Renal cortex interstitium (tissue), 11 donors: ENCODE results near the gene CBFA2T3. TPM values are rescaled to one million over a fixed set of nuclear protein-coding genes. Genes with fewer than 3 reads are reported as not detected.

Experiments used
- DNase-seq, 11 donors: peaks; one replicate each; pipeline ENCODE4 v3.0.0-alpha.2; 2013; ENCODE audit warnings: low read depth in 9 of 11, low spot score in 4 of 11; ENCODE audit errors: extremely low read depth in 1 of 11
- polyA plus RNA-seq, 3 donors: library from polyadenylated mRNA; unstranded; fragments of 120-200 nt; gene quantifications; one replicate each; pipeline ENCODE4 v1.2.1, GENCODE V29; 2013; ENCODE audit not compliant: insufficient read length in 3 of 3

Gene CBFA2T3
- polyA plus RNA-seq, 3 donors = 2.6 to 5.5 (median 2.7) TPM

- no peak for DNase-seq
Observed at GRCh38 chr16:88970050-88970449, 7.0 kb downstream of the CBFA2T3 start.

GRCh38 chr16:88969361-88969831 is 7.6 kb downstream of the CBFA2T3 start:
- no peak for DNase-seq

DNA sequence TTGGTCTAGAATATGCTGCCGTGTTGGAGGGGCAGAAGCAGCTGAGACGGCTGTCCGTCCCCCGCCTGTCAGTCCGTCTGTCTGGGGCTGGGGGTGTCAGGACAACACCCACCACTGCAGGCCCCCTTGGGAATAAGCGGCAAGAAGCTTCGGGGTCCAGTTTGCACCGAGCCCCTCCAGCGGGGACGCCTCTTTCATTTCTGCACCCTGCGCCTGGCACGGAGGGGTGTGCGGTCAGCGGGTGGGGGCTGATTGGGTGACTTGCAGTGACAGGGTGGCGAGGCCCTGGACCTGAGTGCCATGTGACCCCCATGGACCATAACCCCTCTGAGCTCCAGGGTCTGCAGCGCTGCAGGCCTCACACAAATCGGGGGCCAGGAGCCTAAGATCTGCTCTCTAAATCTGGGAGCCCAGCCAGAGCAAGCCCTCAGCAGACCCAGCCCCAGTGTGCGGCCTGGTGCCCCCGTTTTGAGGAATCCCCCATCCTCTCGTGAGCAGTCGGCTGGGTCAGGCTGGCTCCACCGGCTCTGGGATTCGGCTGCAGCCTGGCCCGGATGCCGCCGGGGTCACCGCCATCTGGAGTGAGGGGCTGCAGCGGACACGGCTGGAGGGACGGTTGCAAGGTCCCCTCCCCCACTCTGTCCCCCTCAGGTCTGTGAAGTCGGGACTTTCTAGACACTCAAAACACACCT is 8.3 kb downstream of the CBFA2T3 start:
- no peak for DNase-seq

- DNase-seq = no peak
Observed at GRCh38 chr16:88967830-88968588, 9.0 kb downstream of the CBFA2T3 start.

DNA sequence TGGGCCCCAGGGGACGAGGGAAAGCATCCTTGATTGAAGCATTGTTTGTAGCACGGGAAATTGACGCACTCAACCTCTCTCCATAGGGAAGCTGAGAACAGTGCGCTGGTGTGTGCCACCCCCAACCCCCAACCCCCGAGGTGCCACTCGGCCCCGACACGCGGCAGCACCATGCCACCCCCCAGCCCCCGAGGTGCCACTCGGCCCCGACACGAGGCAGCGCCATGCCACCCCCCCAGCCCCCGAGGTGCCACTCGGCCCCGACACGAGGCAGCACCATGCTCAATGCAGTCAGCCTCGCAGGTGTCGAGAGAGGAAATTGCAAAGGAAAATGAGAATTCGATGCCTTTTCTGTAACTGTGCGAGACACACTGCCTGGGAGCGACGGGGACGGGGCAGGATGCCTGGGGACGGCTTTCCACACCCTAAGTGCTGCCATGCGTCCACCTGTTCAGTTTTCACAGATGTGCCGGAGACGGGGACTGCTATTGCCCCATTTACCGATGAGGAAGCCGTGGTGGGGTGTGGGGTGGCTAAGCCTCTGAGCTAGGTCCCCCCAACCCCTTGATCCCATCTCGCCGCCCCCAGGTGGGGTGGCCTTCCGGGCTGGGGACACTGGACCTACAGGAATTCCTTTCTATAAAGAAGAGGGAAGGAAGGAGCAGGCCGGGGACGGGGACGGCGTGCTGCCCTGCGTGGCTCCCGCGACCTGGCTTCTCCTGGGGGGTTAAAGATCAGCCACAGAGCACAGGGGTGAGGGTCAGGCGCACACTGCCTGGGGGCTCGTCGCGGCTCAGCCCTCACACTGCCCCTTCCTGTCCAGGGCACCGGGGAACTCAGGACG is 9.8 kb downstream of the CBFA2T3 start:
- DNase-seq = no peak

GRCh38 chr16:88965826-88966480 is 11.1 kb downstream of the CBFA2T3 start:
- DNase-seq = no peak

DNA sequence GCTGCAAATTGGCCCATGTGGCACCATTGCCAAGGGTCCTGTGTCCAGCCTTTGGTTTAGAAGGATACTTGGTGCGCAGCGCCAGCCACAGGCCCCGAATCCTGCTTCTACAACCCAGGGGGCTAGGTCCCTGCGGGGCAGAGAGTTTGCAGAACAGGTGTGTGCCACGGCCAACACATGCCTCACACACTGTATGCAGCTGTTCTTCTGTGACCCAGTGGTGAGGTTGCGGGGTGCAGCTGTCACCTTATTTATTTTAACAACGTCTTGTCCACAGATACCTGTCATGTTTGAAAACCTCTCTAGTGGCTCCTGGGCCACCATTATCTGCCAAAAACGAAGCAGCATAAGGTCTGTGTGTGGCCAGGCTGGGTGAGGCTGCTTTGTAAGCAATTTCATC is 11.6 kb downstream of the CBFA2T3 start:
- no peak for DNase-seq

GRCh38 chr16:88964636-88965035 is 12.4 kb downstream of the CBFA2T3 start:
- DNase-seq = no peak

DNA sequence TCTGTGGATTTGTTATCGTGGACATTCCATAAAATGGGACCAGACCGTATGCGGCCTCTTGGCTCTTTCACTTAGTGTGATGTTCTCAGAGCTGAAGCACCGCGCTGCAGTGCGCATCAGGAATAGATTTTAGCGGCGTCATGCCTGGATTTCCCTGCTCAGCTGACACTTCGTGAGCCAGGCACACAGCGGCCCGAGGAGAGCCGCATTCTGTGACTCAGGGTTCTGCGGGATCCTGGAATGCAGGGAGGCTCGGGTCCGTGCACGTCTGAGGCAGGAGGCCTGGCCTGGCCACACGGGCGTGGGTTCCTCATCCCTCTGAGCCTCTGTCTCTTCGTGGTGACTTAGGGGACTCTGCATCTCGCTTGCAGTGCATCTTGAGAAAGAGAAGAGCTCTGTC is 13.4 kb downstream of the CBFA2T3 start:
- DNase-seq = no peak

DNA sequence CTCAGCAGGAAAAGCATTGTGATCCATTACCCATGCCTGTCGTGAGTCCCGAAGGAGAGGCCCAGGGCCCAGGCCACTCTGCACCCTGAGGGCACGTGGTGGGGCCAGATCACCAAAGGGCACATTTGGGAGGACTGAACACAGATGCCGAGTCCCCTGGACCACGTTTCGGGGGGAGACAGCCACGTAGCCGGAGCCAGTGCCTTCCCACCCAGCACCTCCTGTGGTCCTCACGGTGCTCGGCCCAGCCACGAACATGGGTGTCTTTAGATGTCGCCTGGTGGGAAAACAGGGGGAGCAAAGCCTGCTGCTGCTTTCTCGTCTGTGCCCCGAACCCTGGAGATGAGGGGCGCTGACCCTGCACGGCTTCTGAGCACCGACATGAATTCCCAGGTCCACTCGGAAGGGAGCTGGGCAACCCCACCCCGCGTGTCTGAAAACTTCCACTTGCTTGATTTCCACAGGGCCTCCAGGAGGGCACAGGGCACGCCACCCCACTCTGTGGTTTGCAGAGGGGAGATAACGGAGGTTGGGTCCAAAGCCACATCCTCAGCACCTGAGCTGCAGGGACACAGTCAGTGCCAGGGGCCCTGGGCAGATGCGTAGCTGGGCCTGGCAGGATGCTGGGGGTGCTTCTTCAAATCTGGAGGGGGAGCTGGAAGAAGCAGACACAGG is 14.4 kb downstream of the CBFA2T3 start:
- no peak for DNase-seq

GRCh38 chr16:88961011-88961410 is 16.0 kb downstream of the CBFA2T3 start:
- no peak for DNase-seq

- DNase-seq = no peak
Observed at GRCh38 chr16:88960516-88960915, 16.5 kb downstream of the CBFA2T3 start.

DNA sequence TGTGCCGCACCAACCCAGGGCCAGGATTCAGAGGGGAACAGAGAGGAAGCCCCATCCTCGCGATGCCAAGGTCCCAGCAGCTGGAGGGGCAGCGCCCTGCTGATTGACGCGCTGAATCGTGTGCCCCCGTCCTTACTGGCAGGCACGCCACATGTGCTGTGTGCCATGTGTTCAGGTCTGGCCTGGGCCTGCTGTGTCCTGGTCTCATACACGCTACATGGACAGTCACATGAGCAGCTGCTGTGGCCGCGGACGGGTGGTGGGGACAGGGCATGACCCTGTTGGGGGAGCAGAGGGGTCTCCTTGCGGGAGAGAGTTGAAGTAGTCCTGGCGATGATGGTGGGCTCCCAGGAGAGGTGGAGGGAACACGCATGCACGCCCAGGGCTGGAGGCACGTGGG is 18.0 kb downstream of the CBFA2T3 start:
- DNase-seq = no peak

GRCh38 chr16:88957887-88958577 is 19.0 kb downstream of the CBFA2T3 start:
- no peak for DNase-seq

DNA sequence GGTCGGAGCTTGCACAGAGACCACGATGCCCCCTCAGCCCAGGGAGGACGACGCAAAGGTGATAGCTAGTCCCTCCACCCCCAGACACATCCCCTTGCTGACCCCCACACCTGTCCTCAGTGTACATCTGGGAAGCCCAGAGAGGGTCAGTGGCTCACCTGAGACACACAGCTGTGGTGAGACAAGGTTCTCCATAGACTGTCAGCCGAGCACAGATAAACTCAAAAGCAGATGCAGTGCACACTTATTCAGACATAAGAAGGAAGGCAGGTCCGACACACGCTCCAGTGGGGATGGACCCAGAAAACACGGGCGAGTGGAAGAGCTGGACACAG is 19.6 kb downstream of the CBFA2T3 start:
- no peak for DNase-seq

GRCh38 chr16:88956546-88957432 is 20.2 kb downstream of the CBFA2T3 start:
- DNase-seq = no peak

DNA sequence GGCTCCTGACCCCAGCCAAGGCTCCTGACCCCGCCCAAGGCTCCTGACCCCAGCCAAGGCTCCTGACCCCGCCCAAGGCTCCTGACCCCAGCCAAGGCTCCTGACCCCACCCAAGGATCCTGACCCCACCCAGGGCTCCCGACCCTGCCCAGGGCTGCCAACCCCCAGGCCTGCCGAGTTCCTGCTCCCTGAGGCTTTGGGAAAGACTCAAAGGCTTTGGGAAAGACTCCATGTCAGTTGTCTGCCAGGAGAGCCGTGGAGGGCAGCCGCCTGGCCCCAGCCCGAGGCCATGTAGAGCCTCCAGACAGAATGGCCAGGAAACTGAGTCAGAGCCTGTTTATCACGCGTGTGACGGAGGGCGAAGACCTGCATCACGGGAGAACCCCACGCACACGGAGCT is 21.1 kb downstream of the CBFA2T3 start:
- DNase-seq = no peak
